ENCODE results near the gene FBXO21. TPM values are rescaled to one million over a fixed set of nuclear protein-coding genes. Genes with fewer than 3 reads are reported as not detected.
A peak's percentile ranks its signal among the peaks of the same experiment; 100 is the strongest.

FBXO21 gene
- total and polyA plus RNA-seq, 7 donors = 6.9 to 38.8 (median 19.9) TPM

DNA sequence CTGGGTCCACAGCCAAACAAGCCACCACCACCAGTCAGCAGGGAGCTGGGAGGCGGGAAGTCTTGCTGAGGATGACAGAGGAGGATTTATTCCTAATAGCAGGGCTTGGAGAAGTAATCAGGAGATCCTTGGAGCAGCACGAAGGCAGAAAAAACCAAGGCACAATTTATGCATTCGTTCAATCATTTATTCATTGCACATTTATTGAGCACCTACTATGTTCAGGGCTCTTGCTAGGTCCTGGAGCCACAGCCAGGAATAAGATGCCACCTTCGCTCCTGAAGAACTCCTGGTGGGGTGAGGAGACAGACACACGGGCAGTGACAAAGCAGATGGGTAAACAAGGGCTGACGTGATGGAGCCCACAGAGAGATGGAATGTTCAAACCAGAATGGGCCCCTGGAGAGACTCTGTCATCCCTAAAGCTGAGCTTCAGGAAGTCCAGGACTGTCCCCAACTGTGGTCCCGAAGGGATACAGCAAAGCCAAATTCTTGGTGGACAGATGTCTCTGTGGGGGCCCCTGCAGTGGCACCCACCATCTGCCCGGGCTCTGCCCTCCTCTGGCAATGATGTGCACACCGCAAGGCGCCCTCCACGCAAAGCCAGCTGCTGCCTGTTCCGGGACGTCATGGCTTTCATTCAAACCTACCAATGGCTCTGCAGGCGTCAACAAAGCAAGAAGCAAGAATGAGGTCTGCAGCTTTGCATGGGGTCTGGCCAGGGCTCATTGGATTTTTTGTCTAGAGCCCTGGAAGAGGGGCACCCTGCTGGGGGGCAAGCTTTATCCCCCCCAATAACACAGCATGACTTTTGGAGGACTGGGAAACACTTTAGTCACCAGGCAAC lies 88.1 kb downstream of the FBXO21 start:
- intact Hi-C loops (cut with DNase I) = no loop called here
- 30 to 37% (median 30%) methylated on average over 14 of the region's 14 CpGs for WGBS, 3 donors
- peaks cover 8% of the 10 kb centered on the region for H3K4me1 ChIP-seq
- no peaks in the 10 kb centered on the region for H3K9me3 ChIP-seq
- H3K27me3 ChIP-seq (ENCODE audit: insufficient read depth in 3 of 3, low read length in 2 of 3) = peaks cover 0 to 47% (median 18%) of the 10 kb centered on the region in 3 donors
- H3K4me3 ChIP-seq = no peak overlapping the region
- no peaks in the 10 kb centered on the region for H3K36me3 ChIP-seq (ENCODE audit: insufficient read depth in 1 of 2, low read depth in 1 of 2)
- ATAC-seq (no peak), DNase-seq (no peak)
- TF ChIP-seq, protein P1, sequence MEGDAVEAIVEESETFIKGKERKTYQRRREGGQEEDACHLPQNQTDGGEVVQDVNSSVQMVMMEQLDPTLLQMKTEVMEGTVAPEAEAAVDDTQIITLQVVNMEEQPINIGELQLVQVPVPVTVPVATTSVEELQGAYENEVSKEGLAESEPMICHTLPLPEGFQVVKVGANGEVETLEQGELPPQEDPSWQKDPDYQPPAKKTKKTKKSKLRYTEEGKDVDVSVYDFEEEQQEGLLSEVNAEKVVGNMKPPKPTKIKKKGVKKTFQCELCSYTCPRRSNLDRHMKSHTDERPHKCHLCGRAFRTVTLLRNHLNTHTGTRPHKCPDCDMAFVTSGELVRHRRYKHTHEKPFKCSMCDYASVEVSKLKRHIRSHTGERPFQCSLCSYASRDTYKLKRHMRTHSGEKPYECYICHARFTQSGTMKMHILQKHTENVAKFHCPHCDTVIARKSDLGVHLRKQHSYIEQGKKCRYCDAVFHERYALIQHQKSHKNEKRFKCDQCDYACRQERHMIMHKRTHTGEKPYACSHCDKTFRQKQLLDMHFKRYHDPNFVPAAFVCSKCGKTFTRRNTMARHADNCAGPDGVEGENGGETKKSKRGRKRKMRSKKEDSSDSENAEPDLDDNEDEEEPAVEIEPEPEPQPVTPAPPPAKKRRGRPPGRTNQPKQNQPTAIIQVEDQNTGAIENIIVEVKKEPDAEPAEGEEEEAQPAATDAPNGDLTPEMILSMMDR (IDR thresholded peaks at IDR 0.05) = no peak
- no peak overlapping the region for H3K27ac ChIP-seq

DNA sequence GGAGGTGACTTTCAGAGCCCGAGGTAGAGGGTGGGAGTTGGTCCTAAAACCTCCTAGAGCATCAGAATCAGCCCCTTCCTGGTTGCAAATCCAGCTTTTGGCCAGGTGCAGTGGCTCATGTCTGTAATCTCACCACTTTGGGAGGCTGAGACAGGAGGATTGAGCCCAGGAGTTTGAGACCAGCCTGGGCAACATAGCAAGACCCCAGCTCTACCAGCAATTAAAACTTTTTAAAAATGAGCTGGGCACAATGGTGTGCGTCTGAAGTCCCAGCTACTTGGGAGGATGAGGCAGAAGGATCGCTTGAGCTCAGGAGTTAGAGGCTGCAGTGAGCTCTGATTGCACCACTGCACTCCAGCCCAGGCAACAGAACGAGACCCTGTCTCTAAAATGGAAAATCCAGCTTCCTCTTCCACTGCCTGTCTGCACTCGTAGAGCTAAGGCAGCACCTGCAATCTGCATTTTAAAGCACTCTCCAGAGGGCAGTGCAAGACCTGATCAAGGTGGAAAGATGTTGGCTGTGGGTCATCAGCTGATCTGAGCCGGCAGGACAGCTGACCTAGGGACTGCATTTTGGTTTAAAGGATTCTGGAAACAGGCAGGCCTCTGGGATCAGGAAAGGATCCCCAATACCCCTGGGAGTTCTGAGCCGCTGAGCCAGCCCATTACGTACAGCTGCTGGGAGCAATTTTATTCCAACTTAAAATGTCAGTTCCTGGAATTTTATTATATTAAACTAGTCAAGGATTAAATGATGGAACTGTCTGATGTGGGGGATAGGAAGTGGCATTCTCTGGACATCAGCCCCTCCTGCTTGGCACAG lies 89.2 kb downstream of the FBXO21 start:
- Histone ChIP-seq H3K36me3 (ENCODE audit: insufficient read depth in 1 of 2, low read depth in 1 of 2) (no peaks in the 10 kb centered on the region), H3K9me3 (no peaks in the 10 kb centered on the region), H3K4me3 (no peak overlapping the region), H3K27me3 (ENCODE audit: insufficient read depth in 3 of 3, low read length in 2 of 3) (peaks cover 0 to 58% (median 18%) of the 10 kb centered on the region in 3 donors), H3K4me1 (peaks cover 8% of the 10 kb centered on the region), H3K27ac (no peak overlapping the region)
- no peak for ATAC-seq
- TF ChIP-seq, protein P1 (IDR thresholded peaks at IDR 0.05) = no peak
- intact Hi-C loops (cut with DNase I) = no loop called here
- no peak for DNase-seq
- WGBS, 3 donors = 26 to 32% (median 27%) methylated on average over 8 of the region's 8 CpGs

DNA sequence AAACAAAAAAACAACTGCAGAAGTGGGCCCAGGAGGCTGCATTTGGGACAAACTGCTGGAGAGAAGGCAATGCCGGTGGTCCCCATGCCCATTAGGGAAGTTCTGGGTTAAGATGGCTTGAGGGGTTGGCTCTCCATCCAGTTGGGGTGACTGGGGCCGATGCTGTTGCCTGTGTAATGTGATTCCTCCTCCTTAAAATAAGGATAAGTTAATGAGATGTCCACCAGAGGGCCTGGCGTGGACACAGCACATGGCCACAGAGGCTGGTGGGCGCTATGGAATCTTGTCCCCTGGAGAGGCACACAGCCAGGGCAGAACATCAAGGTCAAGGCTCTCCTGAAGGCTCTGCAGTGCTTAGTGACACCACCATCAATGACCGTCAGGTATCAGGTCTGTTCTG lies 90.0 kb downstream of the FBXO21 start:
- 29 to 37% (median 33%) methylated on average over 5 of the region's 5 CpGs for WGBS, 3 donors
- ATAC-seq = peak in 1 of 4 donors; percentile 35

DNA sequence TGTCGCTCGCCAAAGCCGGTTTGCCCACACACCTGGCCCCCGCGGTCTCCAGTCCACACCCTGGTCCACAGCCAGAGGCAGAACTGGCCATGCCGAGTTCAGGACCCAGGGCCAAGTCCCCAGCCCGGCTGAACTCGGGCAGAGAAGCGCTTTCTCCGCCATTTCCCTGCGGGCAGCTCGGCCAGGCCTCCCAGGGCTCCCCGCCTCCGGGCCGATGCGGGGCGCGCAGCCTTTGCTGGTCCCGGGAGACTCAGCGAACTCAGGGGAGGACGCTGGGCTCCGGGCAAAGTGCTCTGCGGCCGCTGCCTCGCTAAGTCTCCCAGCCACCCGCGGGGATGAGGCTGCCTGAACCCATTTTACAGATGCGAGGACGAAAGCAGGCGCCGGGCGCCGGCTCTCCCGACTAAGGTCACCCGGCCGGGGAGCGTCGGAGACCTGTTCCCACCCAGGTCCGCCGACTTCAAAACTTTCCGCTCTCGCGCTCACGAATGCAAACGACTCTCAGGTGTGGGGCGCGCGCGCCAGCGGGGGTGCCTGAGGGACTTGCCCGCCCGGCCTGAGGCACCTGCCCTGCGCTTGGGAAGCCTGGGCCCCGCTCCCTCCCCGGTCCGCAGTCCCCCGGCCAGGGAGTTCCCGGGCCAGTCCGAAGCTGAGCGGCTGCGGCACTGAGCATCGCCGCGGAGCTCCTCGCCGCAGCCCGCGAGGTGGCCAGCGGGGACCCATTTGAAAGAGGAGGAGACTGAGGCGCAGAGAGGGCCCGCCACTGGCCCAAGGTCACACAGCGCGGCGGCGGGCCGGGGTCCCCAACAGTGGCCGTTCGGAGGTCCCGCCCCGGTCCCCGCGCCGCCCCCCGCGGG lies 91.7 kb downstream of the FBXO21 start:
- intact Hi-C loops (cut with DNase I) = no loop called here
- H3K9me3 ChIP-seq = no peaks in the 10 kb centered on the region
- TF ChIP-seq, protein P1 (IDR thresholded peaks at IDR 0.05) = no peak
- H3K4me1 ChIP-seq = peaks cover 8% of the 10 kb centered on the region
- no peak overlapping the region for H3K27ac ChIP-seq
- 1% methylated on average over 64 to 85 of the region's 85 CpGs for WGBS, 3 donors
- DNase-seq = no peak
- H3K36me3 ChIP-seq (ENCODE audit: insufficient read depth in 1 of 2, low read depth in 1 of 2) = no peaks in the 10 kb centered on the region
- H3K4me3 ChIP-seq = peak overlapping the region; percentile 73
- peaks cover 0 to 79% (median 17%) of the 10 kb centered on the region in 3 donors for H3K27me3 ChIP-seq (ENCODE audit: insufficient read depth in 3 of 3, low read length in 2 of 3)
- ATAC-seq = peak in 1 of 4 donors; percentile 28

More for the DNA sequence above, 90.0 kb downstream of the FBXO21 start:
- Histone ChIP-seq H3K9me3 (no peaks in the 10 kb centered on the region), H3K4me3 (no peak overlapping the region), H3K4me1 (peaks cover 8% of the 10 kb centered on the region), H3K27ac (no peak overlapping the region), H3K27me3 (ENCODE audit: insufficient read depth in 3 of 3, low read length in 2 of 3) (peaks cover 0 to 66% (median 16%) of the 10 kb centered on the region in 3 donors), H3K36me3 (ENCODE audit: insufficient read depth in 1 of 2, low read depth in 1 of 2) (no peaks in the 10 kb centered on the region)
- TF ChIP-seq, protein P1 (IDR thresholded peaks at IDR 0.05) = no peak
- no peak for DNase-seq
- intact Hi-C loops (cut with DNase I) = no loop called here
